HEK293 (cell line): ENCODE measurements around the gene CFAP410.

Source experiments
- ZNF155 ChIP-seq: fragments of 450-650 bp; formaldehyde crosslinking; IDR thresholded peaks from 2 replicates; pipeline ENCODE4 v1.5.1; 2016; ENCODE audit warnings: missing biosample characterization, missing genetic modification characterization
- ZNF18 ChIP-seq: fragments of 450-650 bp; formaldehyde crosslinking; IDR thresholded peaks from 2 replicates; pipeline ENCODE4 v1.5.1; 2016; ENCODE audit warnings: missing biosample characterization, missing genetic modification characterization
- ZNF211 ChIP-seq: fragments of 450-650 bp; formaldehyde crosslinking; IDR thresholded peaks from 2 replicates; pipeline ENCODE4 v1.5.1; 2016; ENCODE audit warnings: low read depth, missing biosample characterization, missing genetic modification characterization
- ZNF624 ChIP-seq: fragments of 450-650 bp; formaldehyde crosslinking; IDR thresholded peaks from 2 replicates; pipeline ENCODE4 v1.5.1; 2017; ENCODE audit warnings: missing biosample characterization, missing genetic modification characterization
- ZNF768 ChIP-seq: fragments of 450-650 bp; formaldehyde crosslinking; IDR thresholded peaks from 2 replicates; pipeline ENCODE4 v1.5.1; 2018; ENCODE audit warnings: missing biosample characterization, mild to moderate bottlenecking, missing genetic modification characterization

- TF ChIP-seq ZNF211 (tag by site-specific recombination) (no peak), ZNF18 (tag by site-specific recombination) (no peak), ZNF768 (tag by site-specific recombination) (no peak), ZNF624 (tag by site-specific recombination) (no peak), ZNF155 (tag by site-specific recombination) (no peak)
These were observed 55.2 kb downstream of the CFAP410 start for GRCh38 chr21:44283948-44284347.
